Measurements from ENCODE around the gene RGS3.
"Not testable (repeated sequence)": the region's sequence is repeated elsewhere in the genome, so short reads cannot be mapped to it uniquely, and the experiment has no call there.

RGS3 gene

GRCh38 chr9:113532809-113533190 lies 69.3 kb downstream of the RGS3 start:
- DNase-seq, result no peak

- no peak for DNase-seq
These were observed 70.1 kb downstream of the RGS3 start for GRCh38 chr9:113533335-113534225.

- DNase-seq, result no peak
These were observed 72.2 kb downstream of the RGS3 start for GRCh38 chr9:113535756-113536155.

GRCh38 chr9:113536166-113536482 lies 72.6 kb downstream of the RGS3 start:
- no peak for DNase-seq

GRCh38 chr9:113536483-113537228 lies 73.1 kb downstream of the RGS3 start:
- no peak for DNase-seq

- no peak for DNase-seq
These were observed 73.8 kb downstream of the RGS3 start for GRCh38 chr9:113537229-113537810.

GRCh38 chr9:113538131-113538530 lies 74.6 kb downstream of the RGS3 start:
- no peak for DNase-seq

- DNase-seq, result no peak
These were observed 75.3 kb downstream of the RGS3 start for GRCh38 chr9:113538701-113539430.

- DNase-seq, result no peak
These were observed 76.9 kb downstream of the RGS3 start for GRCh38 chr9:113540466-113540865.

GRCh38 chr9:113541019-113541900 lies 77.7 kb downstream of the RGS3 start:
- no peak for DNase-seq

GRCh38 chr9:113542006-113542405 lies 78.5 kb downstream of the RGS3 start:
- DNase-seq, result no peak

GRCh38 chr9:113542741-113543140 lies 79.2 kb downstream of the RGS3 start:
- DNase-seq, result no peak

GRCh38 chr9:113543296-113543981 lies 79.9 kb downstream of the RGS3 start:
- no peak for DNase-seq

- no peak for DNase-seq
These were observed 80.4 kb downstream of the RGS3 start for GRCh38 chr9:113543982-113544303.

- no peak for DNase-seq
These were observed 81.5 kb downstream of the RGS3 start for GRCh38 chr9:113545068-113545467.

- DNase-seq, result no peak
These were observed 83.0 kb downstream of the RGS3 start for GRCh38 chr9:113546566-113546965.

- no peak for DNase-seq
These were observed 84.0 kb downstream of the RGS3 start for GRCh38 chr9:113547501-113547900.

GRCh38 chr9:113548221-113549041 lies 84.9 kb downstream of the RGS3 start:
- DNase-seq, result peak; percentile 22

- DNase-seq, result not testable (repeated sequence)
These were observed 86.4 kb downstream of the RGS3 start for GRCh38 chr9:113549892-113550291.

GRCh38 chr9:113556877-113557593 lies 93.5 kb downstream of the RGS3 start:
- DNase-seq, result no peak

Measured in CD4-positive, alpha-beta T cell treated with Interleukin-12 subunit alpha and Interleukin-12 subunit beta, for 1 hour (primary cell).